SK-N-SH (cell line): ENCODE measurements around the gene ZNF750. TPM values are rescaled to one million over a fixed set of nuclear protein-coding genes. Genes with fewer than 3 reads are reported as not detected.
A peak's percentile ranks its signal among the peaks of the same experiment; 100 is the strongest.

Experiments used
- CTCF ChIA-PET: fragments of 300-600, 350-600 bp; formaldehyde crosslinking; extraction: SDS; loops from one replicate; lab custom pipeline; 2021; lab: Yijun Ruan, JAX
- POLR2A ChIA-PET: fragments of 350-600 bp; sonication (Branson Sonifier 250); formaldehyde crosslinking; extraction: SDS; loops from one replicate; lab custom pipeline; 2020; ENCODE audit warnings: antibody characterized with exemption, inconsistent platforms; lab: Yijun Ruan, JAX
- DNase-seq: peaks from one replicate; pipeline ENCODE4 v3.0.0; 2012
- H2AFZ ChIP-seq: fragments of 200-600 bp; sonication (generic); 2 replicates; pipeline ENCODE4 v1.8.1; 2016; ENCODE audit warnings: antibody characterized with exemption, mild to moderate bottlenecking, low read depth
- H3F3A ChIP-seq: fragments of 200-600 bp; sonication (generic); replicated peaks from 2 replicates; pipeline ENCODE3; 2016; ENCODE audit warnings: antibody characterized with exemption, mild to moderate bottlenecking; ENCODE audit not compliant: insufficient read depth
- H3K27ac ChIP-seq, 2 experiments: fragments of 200-500 bp in 1 of 2; fragments of 200-600 bp in 1 of 2; sonication (Bioruptor generic) in 1 of 2; sonication (generic), shearing (Covaris generic) in 1 of 2; 2 replicates each; pipeline versions ENCODE4 v1.5.1 to v1.6.1; 2014 to 2016; ENCODE audit warnings: low read depth in 2 of 2, inconsistent platforms in 1 of 2, low read length in 1 of 2, mild to moderate bottlenecking in 1 of 2, mixed read lengths in 1 of 2
- H3K27me3 ChIP-seq: fragments of 200-600 bp; sonication (generic), shearing (Covaris generic); 2 replicates; pipeline ENCODE4 v1.6.1; 2016; ENCODE audit warnings: mixed run types; ENCODE audit not compliant: insufficient read depth
- H3K36me3 ChIP-seq, 2 experiments: fragments of 200-500 bp in 1 of 2; fragments of 200-600 bp in 1 of 2; sonication (Bioruptor generic) in 1 of 2; sonication (generic) in 1 of 2; replicated peaks in 1 of 2; 2 replicates each; pipeline versions ENCODE3 to v1.5.1; 2014 to 2016; ENCODE audit warnings: low read length in 1 of 2, mild to moderate bottlenecking in 1 of 2; ENCODE audit not compliant: insufficient read depth in 2 of 2, control insufficient read depth in 1 of 2
- H3K4me1 ChIP-seq, 2 experiments: fragments of 200-500 bp in 1 of 2; fragments of 200-600 bp in 1 of 2; sonication (Bioruptor generic) in 1 of 2; sonication (generic), shearing (Covaris generic) in 1 of 2; 2 replicates each; pipeline versions ENCODE4 v1.5.1 to v1.6.1; 2014 to 2016; ENCODE audit warnings: low read depth in 1 of 2, low read length in 1 of 2, mixed run types in 1 of 2; ENCODE audit not compliant: insufficient read depth in 2 of 2, control insufficient read depth in 1 of 2
- H3K4me2 ChIP-seq: fragments of 200-600 bp; sonication (generic), shearing (Covaris generic); 2 replicates; pipeline ENCODE4 v1.6.1; 2017; ENCODE audit warnings: mixed run types
- H3K4me3 ChIP-seq, 2 experiments: fragments of 200-500 bp in 1 of 2; fragments of 200-600 bp in 1 of 2; sonication (Bioruptor generic) in 1 of 2; sonication (generic), shearing (Covaris generic) in 1 of 2; 2 replicates each; pipeline versions ENCODE4 v1.5.1 to v1.8.1; 2014 to 2016; ENCODE audit warnings: low read depth in 2 of 2, inconsistent platforms in 1 of 2, low read length in 1 of 2, mild to moderate bottlenecking in 1 of 2, mixed read lengths in 1 of 2, moderate library complexity in 1 of 2
- H3K79me2 ChIP-seq: fragments of 200-600 bp; sonication (generic); 2 replicates; pipeline ENCODE4 v1.8.1; 2017; ENCODE audit warnings: mild to moderate bottlenecking; ENCODE audit not compliant: insufficient read depth
- H3K9ac ChIP-seq: fragments of 200-600 bp; sonication (generic); 2 replicates; pipeline ENCODE4 v1.6.1; 2017; ENCODE audit warnings: mixed run types
- H3K9me2 ChIP-seq: fragments of 200-600 bp; sonication (generic); 2 replicates; pipeline ENCODE4 v1.6.1; 2017; ENCODE audit warnings: mixed run types
- H3K9me3 ChIP-seq: fragments of 200-600 bp; sonication (generic); 2 replicates; pipeline ENCODE4 v1.6.1; 2017; ENCODE audit warnings: mixed run types, mild to moderate bottlenecking, moderate library complexity
- H4K20me1 ChIP-seq: fragments of 200-600 bp; sonication (generic); 2 replicates; pipeline ENCODE4 v1.6.1; 2017; ENCODE audit warnings: mild to moderate bottlenecking, mixed run types; ENCODE audit not compliant: insufficient read depth
- ELF1 ChIP-seq: IDR thresholded peaks from 2 replicates; pipeline ENCODE4 v1.4.0; 2012
- EP300 ChIP-seq, 2 experiments: IDR thresholded peaks; 2 replicates each; pipeline versions ENCODE4 v1.4.0 to v1.6.1; 2012; ENCODE audit warnings: borderline replicate concordance in 1 of 2, low read depth in 1 of 2, low read length in 1 of 2
- EZH2phosphoT487 ChIP-seq: fragments of 200-600 bp; sonication (generic); IDR thresholded peaks from 2 replicates; pipeline ENCODE4 v1.6.1; 2017; ENCODE audit warnings: low read depth, mixed run types, mild to moderate bottlenecking, antibody characterized with exemption, moderate library complexity, borderline replicate concordance
- FOSL2 ChIP-seq: IDR thresholded peaks from 2 replicates; pipeline ENCODE4 v1.4.0; 2012; ENCODE audit warnings: low read depth, mild to moderate bottlenecking, moderate library complexity, borderline replicate concordance
- FOXJ3 ChIP-seq: sonication (generic); formaldehyde crosslinking; IDR thresholded peaks from 2 replicates; pipeline ENCODE4 v1.5.1; 2020; ENCODE audit warnings: mild to moderate bottlenecking, missing genetic modification reagents
- GATA2 ChIP-seq: sonication (generic); formaldehyde crosslinking; IDR thresholded peaks from 2 replicates; pipeline ENCODE4 v1.5.0; 2020; ENCODE audit warnings: mild to moderate bottlenecking, missing genetic modification reagents
- JUND ChIP-seq: IDR thresholded peaks from 2 replicates; pipeline ENCODE4 v1.4.0; 2012
- MEF2A ChIP-seq: IDR thresholded peaks from 2 replicates; pipeline ENCODE4 v1.4.0; 2012; ENCODE audit warnings: low read depth, borderline replicate concordance
- POLR2AphosphoS5 ChIP-seq: IDR thresholded peaks from 2 replicates; pipeline ENCODE4 v1.6.1; 2012; ENCODE audit warnings: low read depth, low read length
- SMC3 ChIP-seq: IDR thresholded peaks from 2 replicates; pipeline ENCODE4 v1.6.1; 2012; ENCODE audit warnings: low read depth, low read length, improper control_type of control experiment
- TAF1 ChIP-seq: IDR thresholded peaks from 2 replicates; pipeline ENCODE4 v1.6.1; 2012; ENCODE audit warnings: low read depth, mild to moderate bottlenecking, low read length, moderate library complexity, borderline replicate concordance
- YY1 ChIP-seq: IDR thresholded peaks from 2 replicates; pipeline ENCODE4 v1.4.0; 2012; ENCODE audit warnings: low read depth, mild to moderate bottlenecking
- WGBS: methylation state at CpG from one replicate; pipeline ENCODE4 v1.1.6; 2017; ENCODE audit warnings: low lambda C conversion rate; 5-methylcytosine and 5-hydroxymethylcytosine counted together
- polyA plus RNA-seq, 3 experiments: library from polyadenylated mRNA; depleted of rRNA; stranded (reverse); fragments of >200 nt; gene quantifications; 2 replicates each; pipeline ENCODE4 v1.2.3, GENCODE V29; 2012
- TF ChIP-seq, protein P1 (sequence below): IDR thresholded peaks from 2 replicates; pipeline ENCODE4 v1.6.1; 2012; ENCODE audit warnings: mild to moderate bottlenecking, low read depth, low read length, moderate library complexity
- TF ChIP-seq, protein P2 (sequence below): fragments of 150-350 bp; IDR thresholded peaks from 2 replicates; pipeline ENCODE4 v1.6.1; 2016; ENCODE audit warnings: mild to moderate bottlenecking, low read depth, low read length
- TF ChIP-seq, protein P3 (sequence below): IDR thresholded peaks from 2 replicates; pipeline ENCODE4 v1.4.0; 2012; ENCODE audit warnings: low read depth, borderline replicate concordance
- TF ChIP-seq, protein P4 (sequence below): IDR thresholded peaks from 2 replicates; pipeline ENCODE4 v1.4.0; 2012; ENCODE audit warnings: low read depth, borderline replicate concordance
- TF ChIP-seq, protein P5 (sequence below): IDR thresholded peaks from 2 replicates; pipeline ENCODE4; 2012

ZNF750 gene
- polyA plus RNA-seq, 1 of the 3 experiments (the other 2 are of a cell fraction), result not detected

DNA sequence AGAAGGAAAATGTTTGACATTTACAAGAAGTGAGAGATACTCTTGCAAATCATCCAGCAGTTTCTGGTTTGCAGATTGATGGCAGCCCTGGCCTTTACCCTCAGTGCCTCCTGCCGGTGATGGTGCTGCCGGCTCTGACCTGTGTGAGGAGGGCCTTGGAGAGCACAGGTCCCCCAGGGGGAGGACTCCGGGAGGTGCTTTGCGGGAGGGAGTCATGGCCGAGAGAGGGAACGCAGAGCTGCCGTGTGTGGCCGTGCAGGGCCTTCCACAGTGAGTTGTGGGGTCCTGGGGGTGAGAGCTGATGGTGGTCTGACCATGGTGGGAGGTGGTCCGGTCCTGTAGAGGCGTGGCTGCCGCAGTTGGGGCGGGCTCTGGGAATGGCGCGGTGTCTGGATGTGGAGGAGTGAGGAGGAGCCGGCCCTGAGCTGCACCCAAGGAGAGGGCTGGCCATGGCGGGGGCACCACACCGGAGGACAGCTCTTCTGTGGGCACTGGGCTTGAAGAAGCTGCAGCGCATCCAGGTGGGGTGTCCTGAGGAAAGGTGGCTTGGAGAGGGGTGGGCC, 28.0 kb upstream of the ZNF750 start:
- TF ChIP-seq EP300 (IDR thresholded peaks at IDR 0.05; ENCODE audit: borderline replicate concordance in 1 of 2, low read depth in 1 of 2, low read length in 1 of 2), result no peak
- no peak for TF ChIP-seq GATA2
- TF ChIP-seq, protein P1, sequence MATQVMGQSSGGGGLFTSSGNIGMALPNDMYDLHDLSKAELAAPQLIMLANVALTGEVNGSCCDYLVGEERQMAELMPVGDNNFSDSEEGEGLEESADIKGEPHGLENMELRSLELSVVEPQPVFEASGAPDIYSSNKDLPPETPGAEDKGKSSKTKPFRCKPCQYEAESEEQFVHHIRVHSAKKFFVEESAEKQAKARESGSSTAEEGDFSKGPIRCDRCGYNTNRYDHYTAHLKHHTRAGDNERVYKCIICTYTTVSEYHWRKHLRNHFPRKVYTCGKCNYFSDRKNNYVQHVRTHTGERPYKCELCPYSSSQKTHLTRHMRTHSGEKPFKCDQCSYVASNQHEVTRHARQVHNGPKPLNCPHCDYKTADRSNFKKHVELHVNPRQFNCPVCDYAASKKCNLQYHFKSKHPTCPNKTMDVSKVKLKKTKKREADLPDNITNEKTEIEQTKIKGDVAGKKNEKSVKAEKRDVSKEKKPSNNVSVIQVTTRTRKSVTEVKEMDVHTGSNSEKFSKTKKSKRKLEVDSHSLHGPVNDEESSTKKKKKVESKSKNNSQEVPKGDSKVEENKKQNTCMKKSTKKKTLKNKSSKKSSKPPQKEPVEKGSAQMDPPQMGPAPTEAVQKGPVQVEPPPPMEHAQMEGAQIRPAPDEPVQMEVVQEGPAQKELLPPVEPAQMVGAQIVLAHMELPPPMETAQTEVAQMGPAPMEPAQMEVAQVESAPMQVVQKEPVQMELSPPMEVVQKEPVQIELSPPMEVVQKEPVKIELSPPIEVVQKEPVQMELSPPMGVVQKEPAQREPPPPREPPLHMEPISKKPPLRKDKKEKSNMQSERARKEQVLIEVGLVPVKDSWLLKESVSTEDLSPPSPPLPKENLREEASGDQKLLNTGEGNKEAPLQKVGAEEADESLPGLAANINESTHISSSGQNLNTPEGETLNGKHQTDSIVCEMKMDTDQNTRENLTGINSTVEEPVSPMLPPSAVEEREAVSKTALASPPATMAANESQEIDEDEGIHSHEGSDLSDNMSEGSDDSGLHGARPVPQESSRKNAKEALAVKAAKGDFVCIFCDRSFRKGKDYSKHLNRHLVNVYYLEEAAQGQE, result no peak
- TF ChIP-seq FOXJ3 (CRISPR knock-in tag), result no peak
- TF ChIP-seq SMC3, result no peak
- no peak for TF ChIP-seq JUND
- no peak for TF ChIP-seq EZH2phosphoT487
- Histone ChIP-seq H3K79me2 (peaks cover 30% of the 10 kb centered on the region; the same call in 1 of the 2 replicates), H3K4me2 (no peak overlapping the region), H3K36me3 (peaks cover 0 to 23% of the 10 kb centered on the region in 2 experiments), H3K27me3 (no peaks in the 10 kb centered on the region), H3K4me3 (no peak overlapping the region), H3K4me1 (peaks cover 28 to 52% of the 10 kb centered on the region in 2 experiments), H3F3A (peaks cover 6% of the 10 kb centered on the region), H3K9me2 (no peaks in the 10 kb centered on the region), H3K9me3 (no peaks in the 10 kb centered on the region), H4K20me1 (peaks cover 13% of the 10 kb centered on the region), H2AFZ (no peak overlapping the region), H3K27ac (peak overlapping the region in 1 of 2 experiments; percentile 92; a peak in 1 of 4 replicates), H3K9ac (no peak overlapping the region)
- DNase-seq, result no peak
- 97% methylated on average over 17 of the region's 18 CpGs for WGBS
- CTCF ChIA-PET, result interaction anchor here (1.1 kb wide), 1 partner anchor 9 kb away, joined by 5 read pairs; no protein-coding TSS in a partner anchor
- POLR2A ChIA-PET, result no interaction called here

DNA sequence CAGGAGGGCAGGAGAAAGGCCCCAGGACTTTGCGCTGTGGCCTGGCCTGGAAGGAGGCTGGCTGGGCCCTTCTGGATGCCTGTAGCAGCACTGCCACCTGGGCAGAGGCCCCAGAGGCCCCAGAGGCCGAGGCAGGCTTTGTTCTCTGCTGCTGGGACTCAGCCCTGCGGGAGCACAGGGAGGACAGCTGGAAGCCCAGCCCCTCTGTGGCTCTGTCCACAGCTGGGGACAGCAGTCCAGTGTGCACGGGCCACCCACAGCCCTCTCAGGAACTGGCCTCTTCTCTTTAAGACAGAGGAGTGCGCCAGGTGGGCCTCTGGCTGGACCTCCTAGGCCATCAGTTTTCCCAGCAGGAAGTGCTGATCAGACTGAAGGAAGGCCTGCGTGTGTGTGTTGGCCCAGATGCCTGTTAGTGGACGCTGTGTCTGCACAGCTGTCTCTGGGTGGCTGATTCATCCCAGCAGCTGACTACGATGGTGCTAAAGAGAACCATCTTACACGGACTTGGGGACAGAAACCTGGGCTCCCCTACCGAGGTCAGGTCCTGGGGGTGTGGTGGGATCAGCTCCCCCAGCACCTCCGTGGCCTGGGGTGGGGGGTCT, 26.9 kb upstream of the ZNF750 start:
- peaks cover 28 to 55% of the 10 kb centered on the region in 2 experiments for H3K4me1 ChIP-seq
- no peaks in the 10 kb centered on the region for H3K9me2 ChIP-seq
- H3K4me2 ChIP-seq, result peak overlapping the region; percentile 43; the same call in 1 of the 2 replicates
- no peak overlapping the region for H2AFZ ChIP-seq
- H3K79me2 ChIP-seq, result peaks cover 31% of the 10 kb centered on the region; the same call in 1 of the 2 replicates
- H3K36me3 ChIP-seq, result peaks cover 0 to 14% of the 10 kb centered on the region in 2 experiments
- WGBS, result 51% methylated on average over 9 of the region's 11 CpGs
- H3K27ac ChIP-seq, result peak overlapping the region; percentile 30 to 92; a peak in 3 of 4 replicates
- DNase-seq, result peak; percentile 85
- H3K9ac ChIP-seq, result 0 out of 2 replicates have a peak overlapping the region, but pooled peaks have one; percentile 11
- peaks cover 6% of the 10 kb centered on the region for H3F3A ChIP-seq
- POLR2A ChIA-PET, result interaction anchor here (1.4 kb wide), 1 partner anchor 9 kb away, joined by 3 read pairs; no protein-coding TSS in a partner anchor
- no peak overlapping the region for H3K4me3 ChIP-seq
- CTCF ChIA-PET, result interaction anchor here (0.8 to 5.1 kb wide), 5 partner anchors 9 to 217 kb away, joined by 3 to 26 read pairs (median 4); no protein-coding TSS in a partner anchor
- no peaks in the 10 kb centered on the region for H3K9me3 ChIP-seq
- no peaks in the 10 kb centered on the region for H3K27me3 ChIP-seq
- H4K20me1 ChIP-seq, result peaks cover 13% of the 10 kb centered on the region
- TF ChIP-seq, protein P2, sequence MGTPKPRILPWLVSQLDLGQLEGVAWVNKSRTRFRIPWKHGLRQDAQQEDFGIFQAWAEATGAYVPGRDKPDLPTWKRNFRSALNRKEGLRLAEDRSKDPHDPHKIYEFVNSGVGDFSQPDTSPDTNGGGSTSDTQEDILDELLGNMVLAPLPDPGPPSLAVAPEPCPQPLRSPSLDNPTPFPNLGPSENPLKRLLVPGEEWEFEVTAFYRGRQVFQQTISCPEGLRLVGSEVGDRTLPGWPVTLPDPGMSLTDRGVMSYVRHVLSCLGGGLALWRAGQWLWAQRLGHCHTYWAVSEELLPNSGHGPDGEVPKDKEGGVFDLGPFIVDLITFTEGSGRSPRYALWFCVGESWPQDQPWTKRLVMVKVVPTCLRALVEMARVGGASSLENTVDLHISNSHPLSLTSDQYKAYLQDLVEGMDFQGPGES, result no peak
- TF ChIP-seq, protein P3, sequence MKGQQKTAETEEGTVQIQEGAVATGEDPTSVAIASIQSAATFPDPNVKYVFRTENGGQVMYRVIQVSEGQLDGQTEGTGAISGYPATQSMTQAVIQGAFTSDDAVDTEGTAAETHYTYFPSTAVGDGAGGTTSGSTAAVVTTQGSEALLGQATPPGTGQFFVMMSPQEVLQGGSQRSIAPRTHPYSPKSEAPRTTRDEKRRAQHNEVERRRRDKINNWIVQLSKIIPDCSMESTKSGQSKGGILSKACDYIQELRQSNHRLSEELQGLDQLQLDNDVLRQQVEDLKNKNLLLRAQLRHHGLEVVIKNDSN, result no peak
- TF ChIP-seq, protein P4, sequence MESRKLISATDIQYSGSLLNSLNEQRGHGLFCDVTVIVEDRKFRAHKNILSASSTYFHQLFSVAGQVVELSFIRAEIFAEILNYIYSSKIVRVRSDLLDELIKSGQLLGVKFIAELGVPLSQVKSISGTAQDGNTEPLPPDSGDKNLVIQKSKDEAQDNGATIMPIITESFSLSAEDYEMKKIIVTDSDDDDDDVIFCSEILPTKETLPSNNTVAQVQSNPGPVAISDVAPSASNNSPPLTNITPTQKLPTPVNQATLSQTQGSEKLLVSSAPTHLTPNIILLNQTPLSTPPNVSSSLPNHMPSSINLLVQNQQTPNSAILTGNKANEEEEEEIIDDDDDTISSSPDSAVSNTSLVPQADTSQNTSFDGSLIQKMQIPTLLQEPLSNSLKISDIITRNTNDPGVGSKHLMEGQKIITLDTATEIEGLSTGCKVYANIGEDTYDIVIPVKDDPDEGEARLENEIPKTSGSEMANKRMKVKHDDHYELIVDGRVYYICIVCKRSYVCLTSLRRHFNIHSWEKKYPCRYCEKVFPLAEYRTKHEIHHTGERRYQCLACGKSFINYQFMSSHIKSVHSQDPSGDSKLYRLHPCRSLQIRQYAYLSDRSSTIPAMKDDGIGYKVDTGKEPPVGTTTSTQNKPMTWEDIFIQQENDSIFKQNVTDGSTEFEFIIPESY, result no peak
- no peak for TF ChIP-seq YY1
- TF ChIP-seq POLR2AphosphoS5, result no peak
- no peak for TF ChIP-seq TAF1
- TF ChIP-seq MEF2A, result no peak
- TF ChIP-seq JUND, result no peak; the same call in 1 of the 2 replicates
- TF ChIP-seq FOSL2, result peak; percentile 54; the same call in 1 of the 2 replicates
- TF ChIP-seq, protein P5, sequence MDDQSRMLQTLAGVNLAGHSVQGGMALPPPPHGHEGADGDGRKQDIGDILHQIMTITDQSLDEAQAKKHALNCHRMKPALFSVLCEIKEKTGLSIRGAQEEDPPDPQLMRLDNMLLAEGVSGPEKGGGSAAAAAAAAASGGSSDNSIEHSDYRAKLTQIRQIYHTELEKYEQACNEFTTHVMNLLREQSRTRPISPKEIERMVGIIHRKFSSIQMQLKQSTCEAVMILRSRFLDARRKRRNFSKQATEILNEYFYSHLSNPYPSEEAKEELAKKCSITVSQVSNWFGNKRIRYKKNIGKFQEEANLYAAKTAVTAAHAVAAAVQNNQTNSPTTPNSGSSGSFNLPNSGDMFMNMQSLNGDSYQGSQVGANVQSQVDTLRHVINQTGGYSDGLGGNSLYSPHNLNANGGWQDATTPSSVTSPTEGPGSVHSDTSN, result peak; percentile 35
- no peak for TF ChIP-seq ELF1
